GM12891 (cell line): ENCODE measurements around the gene MCTP2.

Source experiments
- DNase-seq: peaks from one replicate; pipeline ENCODE4 v3.0.0; 2011; ENCODE audit warnings: low spot score; ENCODE audit not compliant: insufficient read length
- FAIRE-seq: peaks from 2 replicates; lab custom pipeline; 2011; peaks lifted over from hg19 to GRCh38; lab: Jason Lieb, UNC
- PAX5 ChIP-seq: IDR thresholded peaks from 2 replicates; pipeline ENCODE4 v1.6.1; 2011; ENCODE audit warnings: low read length, moderate library complexity, mild to moderate bottlenecking; ENCODE audit not compliant: insufficient read depth, severe bottlenecking
- POLR2A ChIP-seq: IDR thresholded peaks from 2 replicates; pipeline ENCODE4 v1.6.1; 2011; ENCODE audit warnings: low read depth, low read length, control low read depth
- POLR2AphosphoS5 ChIP-seq: IDR thresholded peaks from 2 replicates; pipeline ENCODE4 v1.6.1; 2011; ENCODE audit warnings: low read depth, low read length, control low read depth
- POU2F2 ChIP-seq: IDR thresholded peaks from 2 replicates; pipeline ENCODE4 v1.6.1; 2011; ENCODE audit warnings: low read depth, mild to moderate bottlenecking, control low read depth, low read length, moderate library complexity
- SPI1 ChIP-seq: IDR thresholded peaks from 2 replicates; pipeline ENCODE4 v1.6.1; 2011; ENCODE audit warnings: low read depth, low read length, control low read depth
- TAF1 ChIP-seq: IDR thresholded peaks from 2 replicates; pipeline ENCODE4 v1.6.1; 2011; ENCODE audit warnings: low read depth, low read length, control low read depth

The MCTP2 gene

DNA sequence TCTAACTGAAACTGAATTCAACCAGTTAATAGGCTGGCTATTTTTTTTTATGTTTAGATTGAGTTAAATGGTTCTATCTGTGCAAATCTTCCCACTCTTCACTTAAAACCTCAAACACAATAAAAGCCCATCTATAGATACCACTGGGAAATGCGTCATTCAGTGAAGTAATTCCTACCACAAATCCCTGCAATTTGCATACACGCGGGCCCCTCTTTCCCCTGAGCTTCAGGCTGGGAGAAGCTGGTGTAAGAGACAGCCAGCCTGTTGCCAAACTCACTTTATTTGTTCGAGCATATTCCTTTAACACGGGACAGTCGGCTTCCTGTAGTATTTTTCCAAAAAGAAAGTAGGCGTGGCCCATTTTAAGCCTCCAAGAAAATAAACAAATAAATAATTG lies 26.0 kb upstream of the MCTP2 start:
- DNase-seq (no peak), FAIRE-seq (no peak)
- TF ChIP-seq PAX5 (no peak), POLR2A (no peak), POU2F2 (no peak), SPI1 (no peak), POLR2AphosphoS5 (no peak), TAF1 (no peak)

- no peak for FAIRE-seq
- DNase-seq, result no peak
- TF ChIP-seq POLR2AphosphoS5 (no peak), POLR2A (no peak), POU2F2 (no peak), TAF1 (no peak), SPI1 (no peak), PAX5 (no peak)
These were observed 24.7 kb upstream of the MCTP2 start for GRCh38 chr15:94206463-94207167.

- FAIRE-seq, result no peak
These were observed 19.1 kb upstream of the MCTP2 start for GRCh38 chr15:94212291-94212690.

GRCh38 chr15:94225616-94226015 lies 5.7 kb upstream of the MCTP2 start:
- TF ChIP-seq POLR2A, result no peak
- no peak for TF ChIP-seq SPI1
- no peak for TF ChIP-seq PAX5
- TF ChIP-seq TAF1, result no peak
- TF ChIP-seq POLR2AphosphoS5, result no peak
- TF ChIP-seq POU2F2, result no peak
- DNase-seq, result no peak
- no peak for FAIRE-seq

More at GRCh38 chr15:94212291-94212690, 19.1 kb upstream of the MCTP2 start:
- TF ChIP-seq TAF1, result no peak
- TF ChIP-seq POLR2AphosphoS5, result no peak
- no peak for TF ChIP-seq PAX5
- TF ChIP-seq POLR2A, result no peak
- TF ChIP-seq SPI1, result no peak
- TF ChIP-seq POU2F2, result no peak
- no peak for DNase-seq

DNA sequence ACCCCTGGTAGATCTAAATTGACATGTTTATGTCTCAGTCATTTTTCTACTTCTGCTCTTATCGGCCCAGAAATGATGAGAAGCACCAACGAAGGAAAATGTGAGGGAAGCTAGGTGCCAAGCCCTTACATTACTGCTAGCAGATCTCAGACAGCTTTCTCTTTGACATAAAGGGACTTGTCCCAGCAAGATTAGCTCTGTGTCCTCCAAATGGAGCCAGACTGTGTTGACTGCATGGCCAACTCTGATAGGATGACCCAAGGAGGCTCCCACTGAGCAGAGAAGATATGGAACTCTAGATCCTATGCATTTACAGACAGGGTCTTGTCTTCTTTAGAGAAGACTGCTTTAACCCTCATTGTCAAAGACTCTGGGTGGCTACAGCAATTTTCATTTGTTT lies 2.8 kb upstream of the MCTP2 start:
- FAIRE-seq, result no peak
- TF ChIP-seq PAX5 (no peak), SPI1 (no peak), POLR2A (no peak), POU2F2 (no peak), POLR2AphosphoS5 (no peak), TAF1 (no peak)
- DNase-seq, result no peak

- no peak for FAIRE-seq
- TF ChIP-seq POLR2A, result no peak
- no peak for TF ChIP-seq PAX5
- peak; percentile 78 for TF ChIP-seq SPI1
These were observed 1.6 kb upstream of the MCTP2 start for GRCh38 chr15:94229591-94230369.

DNA sequence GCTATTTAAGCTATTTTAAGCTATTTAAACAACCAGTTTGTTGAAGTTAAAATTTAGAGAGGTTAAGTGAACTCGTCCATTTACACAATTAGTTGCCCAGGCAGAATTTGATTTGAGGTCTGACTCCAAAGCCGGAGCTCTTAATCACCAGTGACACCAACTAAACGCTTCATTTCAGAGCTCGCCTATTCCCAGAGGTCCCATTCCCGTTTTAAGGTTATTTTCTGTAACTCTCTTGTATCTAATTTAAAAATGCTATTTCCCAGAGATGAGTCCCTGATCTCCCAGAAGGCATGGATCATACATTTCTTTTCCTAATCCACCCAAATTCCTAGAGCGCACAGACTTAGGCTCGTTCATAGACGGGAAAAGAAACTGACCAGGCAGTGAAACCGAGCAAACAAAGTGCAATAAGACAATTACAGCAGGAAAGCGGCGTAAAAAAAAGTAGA lies 904 bp upstream of the MCTP2 start:
- TF ChIP-seq TAF1, result no peak
- no peak for TF ChIP-seq PAX5
- TF ChIP-seq POU2F2, result no peak
- no peak for TF ChIP-seq SPI1
- TF ChIP-seq POLR2A, result no peak
- no peak for TF ChIP-seq POLR2AphosphoS5
- FAIRE-seq, result peak; percentile 13
- no peak for DNase-seq

More at GRCh38 chr15:94229591-94230369, 1.6 kb upstream of the MCTP2 start:
- DNase-seq, result no peak

GRCh38 chr15:94231723-94232468 lies 535 bp downstream of the MCTP2 start:
- DNase-seq (no peak), FAIRE-seq (no peak)
- no peak for TF ChIP-seq SPI1

DNA sequence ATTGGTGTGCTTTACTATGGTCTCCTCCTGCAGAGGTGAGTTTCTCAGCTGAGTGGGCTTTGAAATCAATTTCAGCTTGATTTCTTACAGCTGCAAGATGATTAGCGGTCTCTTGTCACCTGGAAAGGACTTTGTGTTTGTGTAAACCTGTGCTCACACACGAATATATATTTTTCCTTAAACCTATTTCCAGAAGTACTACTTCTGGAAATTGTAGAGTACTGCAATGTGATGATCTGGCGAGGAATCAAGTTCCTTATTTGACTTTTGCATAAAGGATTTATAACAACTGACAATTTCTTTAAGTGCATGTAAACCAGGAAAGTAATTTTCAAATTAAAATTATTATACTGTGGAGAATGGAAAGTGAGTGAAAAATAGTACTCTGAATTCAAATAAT lies 2.1 kb downstream of the MCTP2 start:
- no peak for TF ChIP-seq TAF1
- TF ChIP-seq PAX5, result no peak
- no peak for TF ChIP-seq SPI1
- no peak for TF ChIP-seq POLR2A
- TF ChIP-seq POU2F2, result no peak
- no peak for TF ChIP-seq POLR2AphosphoS5
- FAIRE-seq (no peak), DNase-seq (no peak)
